ENCODE measurements around the gene ENAH. TPM values are rescaled to one million over a fixed set of nuclear protein-coding genes. Genes with fewer than 3 reads are reported as not detected.

Gene ENAH
- total RNA-seq, 1 experiment from 2014 or later: 100 TPM

- TF ChIP-seq ZBTB33 (IDR thresholded peaks at IDR 0.05; ENCODE audit: extremely low read depth, insufficient replicate concordance, low read length) (no peak), POLR2A (IDR thresholded peaks at IDR 0.05; ENCODE audit: borderline replicate concordance, extremely low read depth, insufficient read depth, insufficient read length) (no peak), YY1 (IDR thresholded peaks at IDR 0.05; ENCODE audit: extremely low read depth, insufficient replicate concordance, low read depth, low read length) (no peak), FOSL1 (IDR thresholded peaks at IDR 0.05; ENCODE audit: low read depth) (no peak), EZH2phosphoT487 (IDR thresholded peaks at IDR 0.05; ENCODE audit: borderline replicate concordance) (no peak), MAX (IDR thresholded peaks at IDR 0.05) (no peak), EGR1 (IDR thresholded peaks at IDR 0.05; ENCODE audit: low read depth) (no peak), CTCF (IDR thresholded peaks at IDR 0.05 in 2 of 3, conservative IDR thresholded peaks at IDR 0.05 in 1 of 3; ENCODE audit: borderline replicate concordance in 1 of 3, insufficient read depth in 1 of 3, low read depth in 2 of 3, low read length in 2 of 3) (no peak), JUND (IDR thresholded peaks at IDR 0.05) (no peak)
Measured at GRCh38 chr1:225602590-225603206, 50.2 kb downstream of the ENAH start (continued).
